Measurements from ENCODE around the gene SLC22A12. TPM values are rescaled to one million over a fixed set of nuclear protein-coding genes. Genes with fewer than 3 reads are reported as not detected.

SLC22A12 gene
- total and polyA plus RNA-seq, 12 donors, result not detected

- H3K9me3 ChIP-seq, result no peaks in the 10 kb centered on the region
- TF ChIP-seq CTCF (IDR thresholded peaks at IDR 0.05), result no peak
- ATAC-seq, result no peak
- intact Hi-C loops (cut with DNase I), result no loop called here
- H3K27me3 ChIP-seq, result peaks cover 5 to 83% (median 68%) of the 10 kb centered on the region in 7 donors
- peak overlapping the region in 9 of 10 donors; percentile 21 to 48 (median 37) for H3K4me3 ChIP-seq
- H3K4me1 ChIP-seq, result peaks cover 0 to 19% (median 3%) of the 10 kb centered on the region in 9 donors
- no peak for DNase-seq
- no peak overlapping the region for H3K27ac ChIP-seq
- 1% methylated on average over 28 to 36 of the region's 36 CpGs for WGBS, 2 donors
- no peaks in the 10 kb centered on the region for H3K36me3 ChIP-seq
These were observed 51.8 kb downstream of the SLC22A12 start for GRCh38 chr11:64642871-64643255.

GRCh38 chr11:64643256-64643881 lies 52.3 kb downstream of the SLC22A12 start:
- 1% methylated on average over 36 to 49 of the region's 53 CpGs for WGBS, 2 donors

GRCh38 chr11:64643920-64644646 lies 53.1 kb downstream of the SLC22A12 start:
- H3K4me1 ChIP-seq, result peaks cover 0 to 15% (median 0%) of the 10 kb centered on the region in 9 donors
- H3K9me3 ChIP-seq, result no peaks in the 10 kb centered on the region
- no peaks in the 10 kb centered on the region for H3K36me3 ChIP-seq
- ATAC-seq, result no peak
- H3K27me3 ChIP-seq, result peaks cover 5 to 73% (median 56%) of the 10 kb centered on the region in 7 donors
- H3K27ac ChIP-seq, result no peak overlapping the region
- DNase-seq, result no peak
- H3K4me3 ChIP-seq, result peak overlapping the region in 5 of 10 donors; percentile 37 to 48 (median 45)
- intact Hi-C loops (cut with DNase I), result no loop called here
- TF ChIP-seq CTCF (IDR thresholded peaks at IDR 0.05), result no peak
- 10 to 16% methylated on average over 19 of the region's 19 CpGs for WGBS, 2 donors

More at GRCh38 chr11:64643256-64643881, 52.3 kb downstream of the SLC22A12 start:
- no peak overlapping the region for H3K27ac ChIP-seq
- ATAC-seq, result peak in 5 of 8 donors; percentile 21 to 43 (median 42)
- H3K27me3 ChIP-seq, result peaks cover 5 to 78% (median 63%) of the 10 kb centered on the region in 7 donors
- H3K36me3 ChIP-seq, result no peaks in the 10 kb centered on the region
- H3K4me1 ChIP-seq, result peaks cover 0 to 19% (median 0%) of the 10 kb centered on the region in 9 donors
- DNase-seq, result no peak
- H3K9me3 ChIP-seq, result no peaks in the 10 kb centered on the region
- H3K4me3 ChIP-seq, result peak overlapping the region in 9 of 10 donors; percentile 21 to 48 (median 37)
- TF ChIP-seq CTCF (IDR thresholded peaks at IDR 0.05), result no peak
- intact Hi-C loops (cut with DNase I), result no loop called here

GRCh38 chr11:64644647-64645275 lies 53.7 kb downstream of the SLC22A12 start:
- WGBS, 2 donors, result 29 to 40% methylated on average over 11 of the region's 11 CpGs
- Histone ChIP-seq H3K36me3 (no peaks in the 10 kb centered on the region), H3K27me3 (peaks cover 5 to 71% (median 52%) of the 10 kb centered on the region in 7 donors), H3K27ac (no peak overlapping the region), H3K4me3 (no peak overlapping the region), H3K4me1 (peaks cover 0 to 20% (median 0%) of the 10 kb centered on the region in 9 donors), H3K9me3 (no peaks in the 10 kb centered on the region)
- TF ChIP-seq CTCF (IDR thresholded peaks at IDR 0.05), result no peak
- DNase-seq (no peak), ATAC-seq (peak in 1 of 8 donors; percentile 13)
- intact Hi-C loops (cut with DNase I), result no loop called here

All from heart right ventricle (tissue), 16 donors.